CD1c-positive myeloid dendritic cell (primary cell): ENCODE data around the gene ARSD.
"Not testable (repeated sequence)": the region's sequence is repeated elsewhere in the genome, so short reads cannot be mapped to it uniquely, and the experiment has no call there.

Experiments used
- DNase-seq: peaks from one replicate; pipeline ENCODE4 v3.0.0-alpha.2; 2016; ENCODE audit errors: extremely low spot score

The ARSD gene

GRCh38 chrX:2892816-2893215, 36.3 kb downstream of the ARSD start:
- no peak for DNase-seq

GRCh38 chrX:2890536-2891460, 38.3 kb downstream of the ARSD start:
- DNase-seq = not testable (repeated sequence)

GRCh38 chrX:2889706-2890490, 39.2 kb downstream of the ARSD start:
- DNase-seq = not testable (repeated sequence)

GRCh38 chrX:2889045-2889605, 40.0 kb downstream of the ARSD start:
- DNase-seq = no peak

GRCh38 chrX:2888309-2888708, 40.8 kb downstream of the ARSD start:
- DNase-seq = peak; percentile 18

GRCh38 chrX:2883770-2884169, 45.4 kb downstream of the ARSD start:
- no peak for DNase-seq

GRCh38 chrX:2879670-2880069, 49.5 kb downstream of the ARSD start:
- no peak for DNase-seq

- DNase-seq = no peak
Measured at GRCh38 chrX:2878563-2878962, 50.6 kb downstream of the ARSD start.

- peak; percentile 11 for DNase-seq
Measured at GRCh38 chrX:2875798-2876399, 53.2 kb downstream of the ARSD start.

- DNase-seq = no peak
Measured at GRCh38 chrX:2875136-2875481, 54.0 kb downstream of the ARSD start.

GRCh38 chrX:2874222-2875135, 54.7 kb downstream of the ARSD start:
- DNase-seq = no peak

- DNase-seq = no peak
Measured at GRCh38 chrX:2872671-2873277, 56.4 kb downstream of the ARSD start.

- DNase-seq = no peak
Measured at GRCh38 chrX:2871831-2872230, 57.3 kb downstream of the ARSD start.

- DNase-seq = no peak
Measured at GRCh38 chrX:2870650-2871049, 58.5 kb downstream of the ARSD start.

- DNase-seq = no peak
Measured at GRCh38 chrX:2867206-2867605, 61.9 kb downstream of the ARSD start.

- DNase-seq = no peak
Measured at GRCh38 chrX:2863646-2864045, 65.5 kb downstream of the ARSD start.

- DNase-seq = no peak
Measured at GRCh38 chrX:2862404-2862803, 66.7 kb downstream of the ARSD start.

- no peak for DNase-seq
Measured at GRCh38 chrX:2859197-2859797, 69.8 kb downstream of the ARSD start.

- no peak for DNase-seq
Measured at GRCh38 chrX:2857566-2857965, 71.6 kb downstream of the ARSD start.

- DNase-seq = no peak
Measured at GRCh38 chrX:2855761-2856160, 73.4 kb downstream of the ARSD start.
